ENCODE data around the gene DDX25. TPM values are rescaled to one million over a fixed set of nuclear protein-coding genes. Genes with fewer than 3 reads are reported as not detected.
A peak's percentile ranks its signal among the peaks of the same experiment; 100 is the strongest.

DDX25 gene
- total and polyA plus RNA-seq, 4 donors, result 0.14 to 0.37 (median 0.17) TPM

GRCh38 chr11:125931116-125931515 is 26.8 kb downstream of the DDX25 start:
- ATAC-seq (ENCODE audit: insufficient read depth, low FRiP score) (no peak), DNase-seq (no peak)
- Histone ChIP-seq H3K9me3 (ENCODE audit: control insufficient read depth in 4 of 4, insufficient read depth in 3 of 4, low read length in 3 of 4) (no peaks in the 10 kb centered on the region), H3K9ac (ENCODE audit: insufficient read depth in 1 of 2, low read length in 2 of 2) (no peak overlapping the region), H3K4me1 (ENCODE audit: control insufficient read depth in 5 of 5, insufficient read depth in 5 of 5, low read length in 5 of 5) (peaks cover 0 to 15% (median 0%) of the 10 kb centered on the region in 5 donors), H3K4me3 (no peak overlapping the region), H3K36me3 (ENCODE audit: control insufficient read depth in 4 of 4, insufficient read depth in 4 of 4, low read length in 4 of 4) (no peaks in the 10 kb centered on the region), H3K27ac (ENCODE audit: low read depth in 1 of 2, low read length in 1 of 2) (no peak overlapping the region), H3K27me3 (ENCODE audit: control insufficient read depth in 3 of 3, insufficient read depth in 3 of 3, low read length in 2 of 3) (no peaks in the 10 kb centered on the region)
- 71 to 85% methylated on average over 3 of the region's 3 CpGs for WGBS, 2 donors
- no peak for TF ChIP-seq CTCF (IDR thresholded peaks at IDR 0.05; ENCODE audit: control extremely low read depth, extremely low read depth)

DNA sequence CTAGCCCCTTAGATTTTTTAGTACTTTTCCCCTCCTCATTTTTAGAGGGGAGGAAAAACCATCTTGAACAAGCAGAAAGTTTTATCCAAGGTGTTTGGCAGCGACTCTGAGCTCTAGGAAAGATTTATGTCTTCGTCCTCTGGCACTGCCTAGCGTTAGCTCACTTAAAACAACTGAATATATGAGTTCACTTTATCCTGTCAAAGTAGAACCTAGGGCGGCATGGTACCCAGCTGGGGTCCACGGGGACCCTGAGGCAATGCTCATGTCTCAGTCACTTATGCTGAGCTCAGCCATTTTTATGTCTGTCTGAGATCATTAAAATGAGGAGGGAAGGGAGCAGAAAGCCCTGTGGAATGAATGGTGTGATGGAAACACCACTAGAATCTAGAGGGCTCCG is 27.4 kb downstream of the DDX25 start:
- Histone ChIP-seq H3K27me3 (ENCODE audit: control insufficient read depth in 3 of 3, insufficient read depth in 3 of 3, low read length in 2 of 3) (no peaks in the 10 kb centered on the region), H3K36me3 (ENCODE audit: control insufficient read depth in 4 of 4, insufficient read depth in 4 of 4, low read length in 4 of 4) (no peaks in the 10 kb centered on the region), H3K9ac (ENCODE audit: insufficient read depth in 1 of 2, low read length in 2 of 2) (no peak overlapping the region), H3K4me1 (ENCODE audit: control insufficient read depth in 5 of 5, insufficient read depth in 5 of 5, low read length in 5 of 5) (peaks cover 0 to 15% (median 0%) of the 10 kb centered on the region in 5 donors), H3K27ac (ENCODE audit: low read depth in 1 of 2, low read length in 1 of 2) (no peak overlapping the region), H3K4me3 (no peak overlapping the region), H3K9me3 (ENCODE audit: control insufficient read depth in 4 of 4, insufficient read depth in 3 of 4, low read length in 3 of 4) (no peaks in the 10 kb centered on the region)
- DNase-seq (peak in 1 of 3 donors; percentile 13), ATAC-seq (ENCODE audit: insufficient read depth, low FRiP score) (no peak)
- WGBS, 2 donors, result 77 to 85% methylated on average over 6 of the region's 6 CpGs
- TF ChIP-seq CTCF (IDR thresholded peaks at IDR 0.05; ENCODE audit: control extremely low read depth, extremely low read depth), result no peak

DNA sequence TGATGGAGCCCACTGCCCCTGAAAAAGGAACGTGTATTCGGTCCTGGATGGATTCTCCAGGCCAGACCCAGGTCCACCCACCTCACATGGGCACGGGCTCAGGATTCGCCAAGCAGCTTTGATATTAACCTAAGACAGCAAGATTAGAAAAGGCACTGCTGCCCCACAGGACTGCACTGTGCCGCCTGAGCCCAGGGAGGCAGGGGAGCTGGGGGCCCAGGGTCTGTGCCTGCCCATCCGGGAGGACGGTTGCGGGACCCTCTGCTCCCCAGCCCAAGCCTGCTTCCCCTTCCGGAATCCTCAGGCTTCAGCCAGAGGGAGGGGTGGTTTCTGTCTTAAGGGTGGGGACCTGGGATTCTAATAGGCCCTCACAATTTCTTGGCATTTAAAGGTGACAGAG is 28.0 kb downstream of the DDX25 start:
- Histone ChIP-seq H3K27me3 (ENCODE audit: control insufficient read depth in 3 of 3, insufficient read depth in 3 of 3, low read length in 2 of 3) (no peaks in the 10 kb centered on the region), H3K4me1 (ENCODE audit: control insufficient read depth in 5 of 5, insufficient read depth in 5 of 5, low read length in 5 of 5) (peaks cover 0 to 15% (median 0%) of the 10 kb centered on the region in 5 donors), H3K4me3 (no peak overlapping the region), H3K9me3 (ENCODE audit: control insufficient read depth in 4 of 4, insufficient read depth in 3 of 4, low read length in 3 of 4) (no peaks in the 10 kb centered on the region), H3K36me3 (ENCODE audit: control insufficient read depth in 4 of 4, insufficient read depth in 4 of 4, low read length in 4 of 4) (no peaks in the 10 kb centered on the region), H3K27ac (ENCODE audit: low read depth in 1 of 2, low read length in 1 of 2) (no peak overlapping the region), H3K9ac (ENCODE audit: insufficient read depth in 1 of 2, low read length in 2 of 2) (no peak overlapping the region)
- DNase-seq (no peak), ATAC-seq (ENCODE audit: insufficient read depth, low FRiP score) (no peak)
- WGBS, 2 donors, result 77 to 88% methylated on average over 9 of the region's 9 CpGs
- no peak for TF ChIP-seq CTCF (IDR thresholded peaks at IDR 0.05; ENCODE audit: control extremely low read depth, extremely low read depth)
